Vagina (tissue), 2 donors: Measurements from ENCODE around the gene ZCCHC7. TPM values are rescaled to one million over a fixed set of nuclear protein-coding genes. Genes with fewer than 3 reads are reported as not detected.
"Not testable (repeated sequence)": the region's sequence is repeated elsewhere in the genome, so short reads cannot be mapped to it uniquely, and the experiment has no call there.

Source experiments
- DNase-seq, 2 donors: peaks; one replicate each; pipeline ENCODE4 v3.0.0-alpha.2; 2017; ENCODE audit errors: extremely low spot score in 2 of 2
- H3K27ac ChIP-seq: fragments of 200-600 bp; sonication (generic); one replicate; pipeline ENCODE4 v1.5.1; 2019
- H3K27me3 ChIP-seq: fragments of 200-600 bp; sonication (generic); one replicate; pipeline ENCODE4 v1.5.1; 2019
- H3K36me3 ChIP-seq, 2 donors: fragments of 200-600 bp; sonication (generic); one replicate each; pipeline ENCODE4 v1.5.1; 2017 to 2019
- H3K4me1 ChIP-seq: fragments of 200-600 bp; sonication (generic); one replicate; pipeline ENCODE4 v1.5.1; 2019
- H3K4me3 ChIP-seq, 2 donors: fragments of 200-600 bp; sonication (generic); 1 replicate in 1 of 2; 2 replicates in 1 of 2; pipeline ENCODE4 v1.5.1; 2016 to 2019
- H3K9me3 ChIP-seq: fragments of 200-600 bp; sonication (generic); one replicate; pipeline ENCODE4 v1.5.1; 2019
- POLR2A ChIP-seq, 2 donors: fragments of 450-650 bp; IDR thresholded peaks; one replicate each; pipeline ENCODE4 v1.6.1; 2017; ENCODE audit warnings: antibody characterized with exemption in 2 of 2, mild to moderate bottlenecking in 2 of 2, moderate library complexity in 2 of 2
- POLR2AphosphoS5 ChIP-seq, 2 donors: sonication (generic); formaldehyde crosslinking; IDR thresholded peaks; one replicate each; pipeline ENCODE4 v1.9.0; 2017; ENCODE audit warnings: antibody characterized with exemption in 2 of 2, mild to moderate bottlenecking in 2 of 2, low read depth in 1 of 2; ENCODE audit not compliant: insufficient read depth in 1 of 2
- intact Hi-C: fragments of 100-400 bp; cut with DNase I; formaldehyde crosslinking; loops from one replicate; pipeline ENCODE4 v1.15.1; 2023
- total RNA-seq: library from RNA; depleted of rRNA; stranded (reverse); fragments of >200 nt; gene quantifications from one replicate; pipeline ENCODE4 v1.2.3, GENCODE V29; 2016
- TF ChIP-seq, protein P1 (sequence below), 3 experiments: fragments of 450-650 bp in 2 of 3; fragments of 200-600 bp in 1 of 3; sonication (generic) in 1 of 3; IDR thresholded peaks; one replicate each; pipeline ENCODE4 v1.5.1; 2017 to 2019; ENCODE audit warnings: antibody characterized with exemption in 3 of 3, mild to moderate bottlenecking in 2 of 3, moderate library complexity in 2 of 3

The ZCCHC7 gene
- total RNA-seq, 1 donor from 2014 or later: 15.2 TPM

DNA sequence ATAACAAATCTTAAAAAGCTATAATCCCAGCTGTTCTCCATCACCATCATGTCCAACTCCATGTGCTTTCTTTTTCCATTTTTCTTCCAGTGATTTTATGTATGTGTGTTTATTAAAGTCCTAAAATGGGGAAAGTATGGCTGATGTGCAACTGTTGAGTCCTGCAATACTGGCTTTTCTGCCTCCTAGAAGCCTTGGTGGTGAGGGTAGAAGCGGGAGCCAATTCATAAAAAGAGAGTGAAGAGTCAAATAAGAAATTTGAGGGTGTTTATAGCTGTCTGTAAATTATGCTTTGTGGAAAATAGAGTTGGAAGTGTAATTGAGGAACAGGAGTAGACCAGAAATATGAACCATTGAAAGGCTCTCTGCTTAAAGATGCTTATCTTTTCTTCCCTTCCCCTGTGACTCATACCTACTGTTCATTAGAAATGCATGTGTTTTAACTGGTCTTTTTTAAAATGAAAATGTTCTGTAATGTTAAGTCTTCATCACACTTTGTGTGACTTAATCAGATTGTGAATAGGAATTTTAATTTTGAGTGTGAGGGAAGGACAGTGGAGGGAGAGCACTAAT is 80.1 kb downstream of the ZCCHC7 start:
- Histone ChIP-seq H3K4me1 (peaks cover 9% of the 10 kb centered on the region), H3K9me3 (no peaks in the 10 kb centered on the region), H3K27me3 (no peaks in the 10 kb centered on the region), H3K36me3 (no peaks in the 10 kb centered on the region), H3K27ac (no peak overlapping the region), H3K4me3 (no peak overlapping the region)
- intact Hi-C loops: no loop called here
- TF ChIP-seq POLR2A (IDR thresholded peaks at IDR 0.05): no peak
- no peak for TF ChIP-seq POLR2AphosphoS5 (IDR thresholded peaks at IDR 0.05; ENCODE audit: insufficient read depth in 1 of 2, low read depth in 1 of 2)
- no peak for DNase-seq

DNA sequence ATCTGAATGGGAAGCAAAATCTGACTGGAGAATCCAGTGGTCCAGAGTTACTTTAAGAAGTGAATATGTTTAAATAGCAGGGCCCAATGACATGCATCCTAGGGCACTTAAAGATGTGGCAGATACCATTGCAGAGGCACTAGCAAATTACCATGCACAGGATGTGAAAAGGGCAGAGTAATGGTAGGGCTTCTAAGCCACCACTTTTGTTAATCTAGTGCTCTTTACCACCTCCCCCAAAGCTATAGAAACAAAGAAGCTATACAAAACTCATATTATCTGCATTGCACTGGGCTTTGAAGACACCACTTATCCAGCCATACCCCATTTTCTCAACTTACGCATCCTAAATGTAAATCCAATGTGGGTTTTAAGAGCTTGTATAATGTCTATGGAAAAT is 81.2 kb downstream of the ZCCHC7 start:
- TF ChIP-seq POLR2A (IDR thresholded peaks at IDR 0.05): no peak
- no peak for TF ChIP-seq POLR2AphosphoS5 (IDR thresholded peaks at IDR 0.05; ENCODE audit: insufficient read depth in 1 of 2, low read depth in 1 of 2)
- TF ChIP-seq, protein P1, sequence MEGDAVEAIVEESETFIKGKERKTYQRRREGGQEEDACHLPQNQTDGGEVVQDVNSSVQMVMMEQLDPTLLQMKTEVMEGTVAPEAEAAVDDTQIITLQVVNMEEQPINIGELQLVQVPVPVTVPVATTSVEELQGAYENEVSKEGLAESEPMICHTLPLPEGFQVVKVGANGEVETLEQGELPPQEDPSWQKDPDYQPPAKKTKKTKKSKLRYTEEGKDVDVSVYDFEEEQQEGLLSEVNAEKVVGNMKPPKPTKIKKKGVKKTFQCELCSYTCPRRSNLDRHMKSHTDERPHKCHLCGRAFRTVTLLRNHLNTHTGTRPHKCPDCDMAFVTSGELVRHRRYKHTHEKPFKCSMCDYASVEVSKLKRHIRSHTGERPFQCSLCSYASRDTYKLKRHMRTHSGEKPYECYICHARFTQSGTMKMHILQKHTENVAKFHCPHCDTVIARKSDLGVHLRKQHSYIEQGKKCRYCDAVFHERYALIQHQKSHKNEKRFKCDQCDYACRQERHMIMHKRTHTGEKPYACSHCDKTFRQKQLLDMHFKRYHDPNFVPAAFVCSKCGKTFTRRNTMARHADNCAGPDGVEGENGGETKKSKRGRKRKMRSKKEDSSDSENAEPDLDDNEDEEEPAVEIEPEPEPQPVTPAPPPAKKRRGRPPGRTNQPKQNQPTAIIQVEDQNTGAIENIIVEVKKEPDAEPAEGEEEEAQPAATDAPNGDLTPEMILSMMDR (IDR thresholded peaks at IDR 0.05): no peak
- Histone ChIP-seq H3K9me3 (no peaks in the 10 kb centered on the region), H3K36me3 (no peaks in the 10 kb centered on the region), H3K27ac (no peak overlapping the region), H3K4me3 (no peak overlapping the region), H3K4me1 (peaks cover 9% of the 10 kb centered on the region), H3K27me3 (no peaks in the 10 kb centered on the region)
- intact Hi-C loops: no loop called here
- DNase-seq: no peak

- Histone ChIP-seq H3K27ac (no peak overlapping the region), H3K4me3 (no peak overlapping the region), H3K36me3 (no peaks in the 10 kb centered on the region), H3K4me1 (peaks cover 9% of the 10 kb centered on the region), H3K27me3 (no peaks in the 10 kb centered on the region), H3K9me3 (no peaks in the 10 kb centered on the region)
- TF ChIP-seq, protein P1 (IDR thresholded peaks at IDR 0.05): no peak
- no peak for TF ChIP-seq POLR2A (IDR thresholded peaks at IDR 0.05)
- no peak for TF ChIP-seq POLR2AphosphoS5 (IDR thresholded peaks at IDR 0.05; ENCODE audit: insufficient read depth in 1 of 2, low read depth in 1 of 2)
- intact Hi-C loops: no loop called here
- DNase-seq: no peak
These were observed 81.7 kb downstream of the ZCCHC7 start for GRCh38 chr9:37202091-37202490.

DNA sequence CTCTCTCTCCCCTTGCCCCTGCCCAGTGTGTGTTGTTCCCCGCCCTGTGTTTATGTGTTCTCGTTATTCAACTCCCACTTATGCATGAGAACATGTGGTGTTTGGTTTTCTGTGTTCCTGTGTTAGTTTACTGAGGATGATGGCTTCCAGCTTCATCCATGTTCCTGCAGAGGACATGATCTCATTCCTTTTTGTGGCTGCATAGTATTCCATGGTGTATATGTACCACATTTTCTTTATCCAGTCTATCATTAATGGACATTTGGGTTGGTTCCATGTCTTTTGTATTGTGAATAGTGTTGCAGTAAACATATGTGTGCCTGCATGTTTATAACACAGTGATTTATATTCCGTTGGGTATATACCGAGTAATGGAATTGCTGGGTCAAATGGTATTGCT is 83.1 kb downstream of the ZCCHC7 start:
- H3K27ac ChIP-seq, H3K4me3 ChIP-seq, H3K4me1 ChIP-seq, H3K36me3 ChIP-seq, H3K27me3 ChIP-seq, DNase-seq, intact Hi-C loops, H3K9me3 ChIP-seq: not testable (repeated sequence)

GRCh38 chr9:37206121-37206620 is 85.8 kb downstream of the ZCCHC7 start:
- Histone ChIP-seq H3K4me1 (no peaks in the 10 kb centered on the region), H3K27ac (no peak overlapping the region), H3K36me3 (no peaks in the 10 kb centered on the region), H3K9me3 (no peaks in the 10 kb centered on the region), H3K4me3 (no peak overlapping the region), H3K27me3 (no peaks in the 10 kb centered on the region)
- no peak for TF ChIP-seq POLR2AphosphoS5 (IDR thresholded peaks at IDR 0.05; ENCODE audit: insufficient read depth in 1 of 2, low read depth in 1 of 2)
- TF ChIP-seq POLR2A (IDR thresholded peaks at IDR 0.05): no peak
- TF ChIP-seq, protein P1 (IDR thresholded peaks at IDR 0.05): no peak
- intact Hi-C loops: no loop called here
- no peak for DNase-seq
